Trophoblast cell (in vitro differentiated cells and primary cell): ENCODE measurements around the gene TIMELESS.

Experiments used
- DNase-seq, 2 donors: peaks; one replicate each; pipeline ENCODE4 v3.0.0-alpha.2; 2016
- H2AFZ ChIP-seq: 2 replicates; pipeline ENCODE4 v1.6.1; 2013; ENCODE audit warnings: low read length, moderate library complexity, mild to moderate bottlenecking; ENCODE audit not compliant: insufficient read depth, poor library complexity
- H2AK5ac ChIP-seq: 2 replicates; pipeline ENCODE4 v1.6.1; 2013; ENCODE audit warnings: mild to moderate bottlenecking, low read length
- H2BK120ac ChIP-seq: 2 replicates; pipeline ENCODE4 v1.6.1; 2013; ENCODE audit warnings: low read length, mild to moderate bottlenecking, moderate library complexity; ENCODE audit not compliant: insufficient read depth, poor library complexity
- H2BK12ac ChIP-seq: 2 replicates; pipeline ENCODE4 v1.6.1; 2013; ENCODE audit warnings: mild to moderate bottlenecking, low read length, moderate library complexity
- H2BK5ac ChIP-seq: 2 replicates; pipeline ENCODE4 v1.6.1; 2013; ENCODE audit warnings: low read length, low read depth, moderate library complexity, mild to moderate bottlenecking; ENCODE audit not compliant: poor library complexity
- H3K14ac ChIP-seq: 2 replicates; pipeline ENCODE4 v1.6.1; 2013; ENCODE audit warnings: mild to moderate bottlenecking, low read length
- H3K18ac ChIP-seq: 2 replicates; pipeline ENCODE4 v1.6.1; 2013; ENCODE audit warnings: mild to moderate bottlenecking, low read length
- H3K23ac ChIP-seq: 2 replicates; pipeline ENCODE4 v1.6.1; 2013; ENCODE audit warnings: low read length
- H3K27ac ChIP-seq: 2 replicates; pipeline ENCODE4 v1.5.1; 2013; ENCODE audit warnings: low read depth, mild to moderate bottlenecking, inconsistent platforms, low read length, moderate library complexity
- H3K27me3 ChIP-seq: 2 replicates; pipeline ENCODE4 v1.6.1; 2013; ENCODE audit warnings: inconsistent platforms, mild to moderate bottlenecking, low read length, moderate library complexity; ENCODE audit not compliant: insufficient read depth
- H3K36me3 ChIP-seq, 2 experiments: 1 replicate in 1 of 2; 2 replicates in 1 of 2; pipeline ENCODE4 v1.6.1; 2013; ENCODE audit warnings: low read length in 2 of 2, mild to moderate bottlenecking in 2 of 2, moderate library complexity in 1 of 2; ENCODE audit not compliant: insufficient read depth in 2 of 2, control insufficient read depth in 1 of 2
- H3K4ac ChIP-seq: 2 replicates; pipeline ENCODE4 v1.6.1; 2013; ENCODE audit warnings: low read depth, mild to moderate bottlenecking, low read length, moderate library complexity
- H3K4me1 ChIP-seq, 2 experiments: 1 replicate in 1 of 2; 2 replicates in 1 of 2; pipeline ENCODE4 v1.6.1; 2013; ENCODE audit warnings: low read length in 2 of 2, mild to moderate bottlenecking in 2 of 2, moderate library complexity in 1 of 2; ENCODE audit not compliant: insufficient read depth in 2 of 2, control insufficient read depth in 1 of 2
- H3K4me2 ChIP-seq: 2 replicates; pipeline ENCODE4 v1.6.1; 2013; ENCODE audit warnings: inconsistent platforms, mild to moderate bottlenecking, low read length, moderate library complexity
- H3K4me3 ChIP-seq: 2 replicates; pipeline ENCODE4 v1.5.1; 2013; ENCODE audit warnings: mild to moderate bottlenecking, low read depth, low read length, inconsistent platforms
- H3K79me1 ChIP-seq: one replicate; pipeline ENCODE4 v1.6.1; 2013; ENCODE audit warnings: low read length
- H3K79me2 ChIP-seq: 2 replicates; pipeline ENCODE4 v1.6.1; 2013; ENCODE audit warnings: low read length, mild to moderate bottlenecking; ENCODE audit not compliant: control insufficient read depth, insufficient read depth, poor library complexity
- H3K9ac ChIP-seq: 2 replicates; pipeline ENCODE4 v1.6.1; 2013; ENCODE audit warnings: mild to moderate bottlenecking, low read length
- H3K9me3 ChIP-seq: 2 replicates; pipeline ENCODE4 v1.6.1; 2013; ENCODE audit warnings: low read depth, mild to moderate bottlenecking, control low read depth, inconsistent platforms, low read length; ENCODE audit not compliant: insufficient read depth
- H4K12ac ChIP-seq: 2 replicates; pipeline ENCODE4 v1.6.1; 2013; ENCODE audit warnings: low read depth, mild to moderate bottlenecking, low read length, moderate library complexity
- H4K8ac ChIP-seq: 2 replicates; pipeline ENCODE4 v1.6.1; 2013; ENCODE audit warnings: low read depth, mild to moderate bottlenecking, low read length, moderate library complexity
- H4K91ac ChIP-seq: one replicate; pipeline ENCODE4 v1.6.1; 2013; ENCODE audit warnings: low read depth, mild to moderate bottlenecking, low read length, moderate library complexity
- WGBS: extraction: QIAGEN DNeasy Blood & Tissue Kit; methylation state at CpG from one replicate; pipeline ENCODE4 v1.1.7; 2013; ENCODE audit warnings: missing lambda C conversion rate; ENCODE audit not compliant: insufficient read length, insufficient coverage; ENCODE audit errors: extremely low coverage; 5-methylcytosine and 5-hydroxymethylcytosine counted together

TIMELESS gene

GRCh38 chr12:56457817-56458216 is 8.6 kb upstream of the TIMELESS start:
- DNase-seq = no peak
- no peak overlapping the region for H2AFZ ChIP-seq
- H2BK120ac ChIP-seq = no peak overlapping the region
- no peak overlapping the region for H3K4me3 ChIP-seq
- no peak overlapping the region for H2BK12ac ChIP-seq
- no peak overlapping the region for H4K8ac ChIP-seq
- H3K79me2 ChIP-seq = no peaks in the 10 kb centered on the region
- no peak overlapping the region for H3K18ac ChIP-seq
- H3K27ac ChIP-seq = no peak overlapping the region
- no peak overlapping the region for H3K4me2 ChIP-seq
- WGBS = no CpG with 5 or more reads among the region's 4 CpGs
- H3K79me1 ChIP-seq = no peaks in the 10 kb centered on the region
- no peaks in the 10 kb centered on the region for H3K9me3 ChIP-seq
- no peaks in the 10 kb centered on the region for H3K36me3 ChIP-seq
- no peaks in the 10 kb centered on the region for H3K27me3 ChIP-seq
- H4K12ac ChIP-seq = no peak overlapping the region
- no peak overlapping the region for H3K9ac ChIP-seq
- H3K14ac ChIP-seq = no peak overlapping the region
- no peak overlapping the region for H3K23ac ChIP-seq
- H2AK5ac ChIP-seq = no peak overlapping the region
- no peaks in the 10 kb centered on the region for H3K4me1 ChIP-seq
- no peak overlapping the region for H3K4ac ChIP-seq
- no peak overlapping the region for H2BK5ac ChIP-seq
- no peak overlapping the region for H4K91ac ChIP-seq

GRCh38 chr12:56454557-56454956 is 5.3 kb upstream of the TIMELESS start, which contains the start of gene MIP:
MIP (minus strand) TSS chr12:56454657; CDS start chr12:56454613, 44 bp downstream.
- H3K23ac ChIP-seq = no peak within 1 kb of the TSS
- H2BK5ac ChIP-seq = no peak within 1 kb of the TSS
- peaks cover 1% of the 10 kb centered on the region for H3K79me1 ChIP-seq
- no peak within 1 kb of the TSS for H2BK120ac ChIP-seq
- no peak within 1 kb of the TSS for H4K12ac ChIP-seq
- no peaks in the 10 kb centered on the region for H3K4me1 ChIP-seq
- no peaks in the 10 kb centered on the region for H3K79me2 ChIP-seq
- H4K91ac ChIP-seq = no peak within 1 kb of the TSS
- no peak within 1 kb of the TSS for H2BK12ac ChIP-seq
- no peak within 1 kb of the TSS for H3K18ac ChIP-seq
- H2AK5ac ChIP-seq = no peak within 1 kb of the TSS
- no peak within 1 kb of the TSS for H3K14ac ChIP-seq
- H3K27ac ChIP-seq = no peak within 1 kb of the TSS
- no CpG with 5 or more reads among the region's 5 CpGs for WGBS
- H4K8ac ChIP-seq = no peak within 1 kb of the TSS
- no peaks in the 10 kb centered on the region for H3K36me3 ChIP-seq
- H3K9ac ChIP-seq = no peak within 1 kb of the TSS
- H3K4me3 ChIP-seq = no peak within 1 kb of the TSS
- DNase-seq = no peak
- H3K4me2 ChIP-seq = no peak within 1 kb of the TSS
- no peak within 1 kb of the TSS for H3K4ac ChIP-seq
- H3K27me3 ChIP-seq = no peaks in the 10 kb centered on the region
- no peaks in the 10 kb centered on the region for H3K9me3 ChIP-seq
- H2AFZ ChIP-seq = no peak within 1 kb of the TSS

- H4K12ac ChIP-seq = no peak overlapping the region
- DNase-seq = no peak
Measured at GRCh38 chr12:56451147-56451546, 1.9 kb upstream of the TIMELESS start.

GRCh38 chr12:56450241-56450640 is 1.0 kb upstream of the TIMELESS start:
- Histone ChIP-seq H3K79me2 (peaks cover 4% of the 10 kb centered on the region), H3K23ac (no peak overlapping the region), H3K14ac (no peak overlapping the region), H3K4me3 (no peak overlapping the region), H2BK5ac (no peak overlapping the region), H3K9ac (no peak overlapping the region), H3K9me3 (no peaks in the 10 kb centered on the region), H4K12ac (no peak overlapping the region), H2AFZ (no peak overlapping the region), H3K4ac (no peak overlapping the region), H3K4me1 (no peaks in the 10 kb centered on the region), H4K91ac (no peak overlapping the region), H3K36me3 (no peaks in the 10 kb centered on the region), H3K4me2 (no peak overlapping the region), H3K27me3 (no peaks in the 10 kb centered on the region), H3K18ac (no peak overlapping the region), H2BK120ac (no peak overlapping the region), H3K27ac (no peak overlapping the region), H3K79me1 (peaks cover 7% of the 10 kb centered on the region), H2AK5ac (no peak overlapping the region), H2BK12ac (no peak overlapping the region), H4K8ac (no peak overlapping the region)
- DNase-seq = no peak
- no CpG with 5 or more reads among the region's 3 CpGs for WGBS

More at GRCh38 chr12:56451147-56451546, 1.9 kb upstream of the TIMELESS start:
- peaks cover 4% of the 10 kb centered on the region for H3K79me2 ChIP-seq
- no peaks in the 10 kb centered on the region for H3K4me1 ChIP-seq
- H2AK5ac ChIP-seq = no peak overlapping the region
- H2BK5ac ChIP-seq = no peak overlapping the region
- H3K9me3 ChIP-seq = no peaks in the 10 kb centered on the region
- H3K14ac ChIP-seq = no peak overlapping the region
- no peak overlapping the region for H3K4ac ChIP-seq
- no peak overlapping the region for H2BK120ac ChIP-seq
- no peak overlapping the region for H4K8ac ChIP-seq
- H3K23ac ChIP-seq = no peak overlapping the region
- no CpG with 5 or more reads among the region's 5 CpGs for WGBS
- no peaks in the 10 kb centered on the region for H3K27me3 ChIP-seq
- no peak overlapping the region for H3K18ac ChIP-seq
- H3K4me3 ChIP-seq = no peak overlapping the region
- H3K36me3 ChIP-seq = no peaks in the 10 kb centered on the region
- no peak overlapping the region for H3K9ac ChIP-seq
- H3K79me1 ChIP-seq = peaks cover 7% of the 10 kb centered on the region
- H3K27ac ChIP-seq = no peak overlapping the region
- H4K91ac ChIP-seq = no peak overlapping the region
- no peak overlapping the region for H2AFZ ChIP-seq
- H3K4me2 ChIP-seq = no peak overlapping the region
- H2BK12ac ChIP-seq = no peak overlapping the region
